ENCODE measurements around the gene FUT7. TPM values are rescaled to one million over a fixed set of nuclear protein-coding genes. Genes with fewer than 3 reads are reported as not detected.

The FUT7 gene
- total and polyA plus RNA-seq, 2 of the 8 experiments (the other 6 are each of a cell fraction or from before 2014, with no cell fraction given), result not detected

GRCh38 chr9:137011156-137011555, 20.7 kb downstream of the FUT7 start:
- CTCF ChIA-PET (ENCODE audit: partially characterized antibody), result interaction anchor here (0.7 to 2.2 kb wide), 6 partner anchors 10 to 92 kb away, joined by 3 to 11 read pairs (median 5); no protein-coding TSS in a partner anchor

More at GRCh38 chr9:137011156-137011555, 20.7 kb downstream of the FUT7 start:
- H2BK120ac ChIP-seq (replicated peaks; ENCODE audit: low read depth, low read length), result no peak overlapping the region
- DNase-seq (ENCODE audit: low read depth in 1 of 2, low spot score in 2 of 2) (no peak), FAIRE-seq (no peak)
- POLR2A ChIA-PET (ENCODE audit: partially characterized antibody), result no interaction called here
- peaks cover 0 to 18% of the 10 kb centered on the region in 2 experiments; a peak in 2 of 4 replicates for H3K9me3 ChIP-seq (ENCODE audit: insufficient read depth in 2 of 2, low read depth in 1 of 2, low read length in 1 of 2)
- no peak overlapping the region for H2BK15ac ChIP-seq (ENCODE audit: low read length)
- H3K18ac ChIP-seq (ENCODE audit: extremely low read depth, low read length), result no peak overlapping the region
- H2AFZ ChIP-seq (ENCODE audit: low read length), result no peak overlapping the region
- H4K5ac ChIP-seq (ENCODE audit: insufficient read length, low read depth, low read length), result no peak overlapping the region
- H3K4ac ChIP-seq (replicated peaks; ENCODE audit: insufficient read length, low read depth, low read length), result no peak overlapping the region
- no peak overlapping the region for H4K91ac ChIP-seq (replicated peaks; ENCODE audit: insufficient read length, low read length)
- H3K27ac ChIP-seq (ENCODE audit: low read depth, low read length), result no peak overlapping the region
- no peak overlapping the region for H3K4me2 ChIP-seq (ENCODE audit: insufficient read depth in 1 of 2, low read depth in 2 of 2, low read length in 2 of 2)
- H4K20me1 ChIP-seq (replicated peaks in 1 of 2; ENCODE audit: control insufficient read depth in 1 of 2, insufficient read depth in 2 of 2, low read length in 2 of 2), result no peaks in the 10 kb centered on the region
- no peak overlapping the region for H4K8ac ChIP-seq (ENCODE audit: extremely low read depth, insufficient read depth, low read length)
- no peaks in the 10 kb centered on the region; a peak in 1 of 7 replicates for H3K27me3 ChIP-seq (replicated peaks in 1 of 4; ENCODE audit: control insufficient read depth in 3 of 4, extremely low read depth in 1 of 4, insufficient read depth in 3 of 4, low read length in 3 of 4)
- H3K4me3 ChIP-seq (ENCODE audit: extremely low read depth in 1 of 4, insufficient read depth in 2 of 4, low read depth in 3 of 4, low read length in 4 of 4), result no peak overlapping the region
- H2BK20ac ChIP-seq (ENCODE audit: low read length), result no peak overlapping the region
- no peaks in the 10 kb centered on the region; the same call in 1 of the 2 replicates for H3K23me2 ChIP-seq (ENCODE audit: low read depth, low read length)
- TF ChIP-seq TEAD4 (IDR thresholded peaks at IDR 0.05; ENCODE audit: low read depth, low read length) (no peak), POU5F1 (IDR thresholded peaks at IDR 0.05; ENCODE audit: low read depth, low read length) (no peak), CBX5 (IDR thresholded peaks at IDR 0.05; ENCODE audit: low read depth, low read length) (no peak), SP2 (IDR thresholded peaks at IDR 0.05; ENCODE audit: low read length) (no peak), HDAC6 (IDR thresholded peaks at IDR 0.05; ENCODE audit: low read depth, low read length) (no peak)
- TF ChIP-seq, protein P1, sequence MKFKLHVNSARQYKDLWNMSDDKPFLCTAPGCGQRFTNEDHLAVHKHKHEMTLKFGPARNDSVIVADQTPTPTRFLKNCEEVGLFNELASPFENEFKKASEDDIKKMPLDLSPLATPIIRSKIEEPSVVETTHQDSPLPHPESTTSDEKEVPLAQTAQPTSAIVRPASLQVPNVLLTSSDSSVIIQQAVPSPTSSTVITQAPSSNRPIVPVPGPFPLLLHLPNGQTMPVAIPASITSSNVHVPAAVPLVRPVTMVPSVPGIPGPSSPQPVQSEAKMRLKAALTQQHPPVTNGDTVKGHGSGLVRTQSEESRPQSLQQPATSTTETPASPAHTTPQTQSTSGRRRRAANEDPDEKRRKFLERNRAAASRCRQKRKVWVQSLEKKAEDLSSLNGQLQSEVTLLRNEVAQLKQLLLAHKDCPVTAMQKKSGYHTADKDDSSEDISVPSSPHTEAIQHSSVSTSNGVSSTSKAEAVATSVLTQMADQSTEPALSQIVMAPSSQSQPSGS (IDR thresholded peaks at IDR 0.05; ENCODE audit: low read length), result no peak
- WGBS, 2 experiments (ENCODE audit: extremely low coverage in 1 of 2, insufficient coverage in 1 of 2, insufficient read length in 1 of 2, insufficient replicate concordance in 2 of 2, low coverage in 1 of 2, low lambda C conversion rate in 2 of 2, missing lambda C conversion rate in 1 of 2), result 96% methylated on average over 20 of the region's 24 CpGs; no CpG with 5 or more reads in 1 of the 2 experiments
- H3K36me3 ChIP-seq (ENCODE audit: control insufficient read depth in 2 of 4, insufficient read depth in 4 of 4, low read length in 3 of 4), result peaks cover 0 to 9% (median 0%) of the 10 kb centered on the region in 4 experiments; a peak in 1 of 8 replicates
- H3K79me1 ChIP-seq (ENCODE audit: low read depth, low read length), result no peaks in the 10 kb centered on the region
- no peak overlapping the region for H2AK5ac ChIP-seq (ENCODE audit: low read depth, low read length)
- no peak overlapping the region for H2BK12ac ChIP-seq (ENCODE audit: low read depth, low read length)
- no peak overlapping the region for H3K9ac ChIP-seq (replicated peaks in 1 of 4; ENCODE audit: extremely low read depth in 1 of 4, low read depth in 3 of 4, low read length in 3 of 4)
- H2BK5ac ChIP-seq (ENCODE audit: low read depth, low read length), result no peak overlapping the region
- H3K23ac ChIP-seq (ENCODE audit: insufficient read length), result no peak overlapping the region
- no peaks in the 10 kb centered on the region for H3K79me2 ChIP-seq (ENCODE audit: control insufficient read depth in 1 of 2, insufficient read depth in 2 of 2, low read length in 2 of 2)
- H3K4me1 ChIP-seq (replicated peaks in 1 of 4; ENCODE audit: control insufficient read depth in 3 of 4, insufficient read depth in 4 of 4, low read length in 3 of 4), result peaks cover 0 to 4% (median under 1%) of the 10 kb centered on the region in 4 experiments; a peak in 2 of 7 replicates
- no peak overlapping the region for H3K56ac ChIP-seq (replicated peaks; ENCODE audit: insufficient read length, low read depth, low read length)
- no peak overlapping the region for H3K14ac ChIP-seq (ENCODE audit: insufficient read length)
